NCI-H2081 treated with DMSO at 0.1 percent for 48 hours (cell line): Measurements from ENCODE around the gene CDKN1B.

Experiments used
- DNase-seq: peaks from one replicate; lab custom pipeline; 2025; lab: John Stamatoyannopoulos, UW

CDKN1B gene

GRCh38 chr12:12759234-12759915 lies 42.2 kb downstream of the CDKN1B start:
- DNase-seq, result no peak

GRCh38 chr12:12764824-12765223 lies 47.7 kb downstream of the CDKN1B start:
- no peak for DNase-seq

GRCh38 chr12:12770262-12770661 lies 53.1 kb downstream of the CDKN1B start:
- no peak for DNase-seq
